ENCODE measurements around the gene C1orf174.
"Not testable (repeated sequence)": the region's sequence is repeated elsewhere in the genome, so short reads cannot be mapped to it uniquely, and the experiment has no call there.

The C1orf174 gene

DNA sequence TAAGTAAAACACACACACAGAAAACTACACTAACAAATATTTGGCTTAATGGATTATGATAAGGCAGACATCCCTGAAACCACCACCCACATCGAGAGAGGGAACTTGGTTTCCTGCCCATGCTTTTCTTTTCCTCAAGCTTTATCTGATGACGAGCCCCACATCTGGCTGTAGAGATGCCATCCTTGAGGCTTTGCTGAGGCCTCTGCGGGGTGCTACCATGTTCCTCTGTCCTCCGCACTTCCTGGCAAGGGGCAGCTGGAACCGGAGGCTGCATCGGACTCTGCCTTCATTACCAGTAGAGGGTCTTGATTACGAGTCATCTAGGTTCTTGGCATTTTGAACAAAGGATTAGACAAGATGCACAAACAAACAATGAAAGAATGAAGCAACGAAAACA is 21.7 kb upstream of the C1orf174 start:
- no peak overlapping the region for H3K4me3 ChIP-seq (ENCODE audit: low read length)
- no peak for DNase-seq (ENCODE audit: low read depth)
- TF ChIP-seq, protein P1, sequence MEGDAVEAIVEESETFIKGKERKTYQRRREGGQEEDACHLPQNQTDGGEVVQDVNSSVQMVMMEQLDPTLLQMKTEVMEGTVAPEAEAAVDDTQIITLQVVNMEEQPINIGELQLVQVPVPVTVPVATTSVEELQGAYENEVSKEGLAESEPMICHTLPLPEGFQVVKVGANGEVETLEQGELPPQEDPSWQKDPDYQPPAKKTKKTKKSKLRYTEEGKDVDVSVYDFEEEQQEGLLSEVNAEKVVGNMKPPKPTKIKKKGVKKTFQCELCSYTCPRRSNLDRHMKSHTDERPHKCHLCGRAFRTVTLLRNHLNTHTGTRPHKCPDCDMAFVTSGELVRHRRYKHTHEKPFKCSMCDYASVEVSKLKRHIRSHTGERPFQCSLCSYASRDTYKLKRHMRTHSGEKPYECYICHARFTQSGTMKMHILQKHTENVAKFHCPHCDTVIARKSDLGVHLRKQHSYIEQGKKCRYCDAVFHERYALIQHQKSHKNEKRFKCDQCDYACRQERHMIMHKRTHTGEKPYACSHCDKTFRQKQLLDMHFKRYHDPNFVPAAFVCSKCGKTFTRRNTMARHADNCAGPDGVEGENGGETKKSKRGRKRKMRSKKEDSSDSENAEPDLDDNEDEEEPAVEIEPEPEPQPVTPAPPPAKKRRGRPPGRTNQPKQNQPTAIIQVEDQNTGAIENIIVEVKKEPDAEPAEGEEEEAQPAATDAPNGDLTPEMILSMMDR (IDR thresholded peaks at IDR 0.05; ENCODE audit: insufficient read depth, low read depth, low read length, missing control alignments), result no peak

DNA sequence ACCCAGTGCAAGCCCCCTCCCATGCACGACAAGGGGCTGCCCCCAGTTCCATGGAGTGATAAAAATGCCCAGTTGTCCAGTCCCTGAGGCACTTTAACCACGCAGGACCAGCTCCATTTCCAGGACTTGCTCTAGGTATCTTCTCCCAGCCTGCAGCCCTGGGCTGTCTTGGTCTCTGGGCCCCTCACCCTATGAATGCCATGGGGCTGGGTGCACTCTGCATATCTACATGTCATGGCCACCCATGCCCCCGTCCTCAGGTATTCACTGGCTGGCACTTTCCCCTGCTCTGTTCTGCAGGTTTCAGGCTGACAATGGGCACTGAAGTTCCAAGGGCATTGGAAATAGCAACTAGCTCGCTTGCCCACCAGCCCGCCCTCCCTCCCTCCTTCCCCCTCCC is 19.6 kb upstream of the C1orf174 start:
- DNase-seq (ENCODE audit: low read depth), result no peak

DNA sequence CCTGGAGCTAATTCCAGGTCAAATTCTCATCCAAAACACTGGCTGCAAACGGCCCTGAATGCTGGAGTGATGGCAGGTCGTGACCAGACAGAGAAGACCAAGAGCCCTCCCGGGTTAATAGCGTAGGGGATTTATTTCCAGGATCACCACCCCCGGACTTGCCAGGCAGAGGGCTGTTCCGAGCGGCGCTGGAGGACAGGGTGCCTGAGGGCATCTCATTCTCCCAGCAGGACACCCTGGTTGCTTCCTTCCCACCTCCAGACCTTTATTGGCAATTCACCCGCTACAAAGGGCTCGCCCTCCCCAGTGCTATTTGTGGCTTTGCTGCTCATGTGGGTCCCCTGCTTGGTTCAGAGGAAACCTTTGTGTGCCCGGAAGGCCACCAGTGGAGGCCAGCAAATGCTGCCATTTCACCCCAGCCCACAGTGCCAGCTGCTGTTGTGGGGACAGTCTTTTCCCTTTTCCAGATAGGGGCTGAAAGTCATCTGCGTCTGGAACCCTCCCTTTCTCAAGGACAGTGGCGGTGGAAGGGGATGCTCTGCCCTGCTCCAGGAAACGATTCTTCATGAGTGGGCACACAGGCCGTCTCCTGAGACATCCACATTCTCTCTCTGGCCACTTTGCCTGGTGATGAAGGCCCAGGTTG is 19.0 kb upstream of the C1orf174 start:
- DNase-seq (ENCODE audit: low read depth), result no peak
- H3K4me3 ChIP-seq (ENCODE audit: low read length), result no peak overlapping the region
- TF ChIP-seq, protein P1 (IDR thresholded peaks at IDR 0.05; ENCODE audit: insufficient read depth, low read depth, low read length, missing control alignments), result no peak

More for the DNA sequence above, 19.6 kb upstream of the C1orf174 start:
- TF ChIP-seq, protein P1 (IDR thresholded peaks at IDR 0.05; ENCODE audit: insufficient read depth, low read depth, low read length, missing control alignments), result no peak
- H3K4me3 ChIP-seq (ENCODE audit: low read length), result no peak overlapping the region

DNA sequence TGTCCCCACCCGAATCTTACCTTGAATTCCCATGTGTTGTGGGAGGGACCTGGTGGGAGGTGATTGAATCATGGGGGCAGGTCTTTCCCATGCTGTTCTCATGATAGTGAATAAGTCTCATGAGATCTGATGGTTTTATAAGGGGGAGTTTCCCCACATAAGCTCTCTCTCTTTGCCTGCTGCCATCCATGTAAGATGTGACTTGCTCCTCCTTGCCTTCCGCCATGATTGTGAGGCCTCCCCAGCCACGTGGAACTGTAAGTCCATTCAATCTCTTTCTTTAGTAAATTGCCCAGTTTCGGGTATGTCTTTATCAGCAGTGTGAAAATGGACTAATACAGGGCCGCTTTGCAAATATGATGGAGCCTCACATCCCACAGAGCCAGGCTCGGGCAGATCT is 18.3 kb upstream of the C1orf174 start:
- not testable (repeated sequence) for DNase-seq (ENCODE audit: low read depth); H3K4me3 ChIP-seq (ENCODE audit: low read length)

DNA sequence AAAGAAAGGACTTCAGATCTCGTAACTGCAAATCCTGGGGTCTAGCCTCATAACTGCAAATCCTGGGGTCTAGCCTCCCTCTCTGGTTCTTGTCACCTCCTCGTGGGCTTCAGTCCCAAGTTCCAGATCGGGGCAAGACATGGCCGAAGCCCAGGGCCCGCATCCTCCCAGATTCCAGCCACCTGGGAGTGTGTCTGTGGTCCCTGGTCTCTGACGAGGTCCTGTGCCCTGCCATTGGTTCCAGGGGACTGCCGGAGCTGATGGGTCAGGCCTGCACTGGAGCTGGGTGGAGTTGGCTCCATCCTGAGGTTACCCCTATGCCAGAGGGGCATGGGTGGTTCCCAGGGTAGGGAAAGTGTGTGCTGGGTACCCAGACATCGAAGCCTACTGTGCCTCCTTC is 17.7 kb upstream of the C1orf174 start:
- no peak for DNase-seq (ENCODE audit: low read depth)
- TF ChIP-seq, protein P1 (IDR thresholded peaks at IDR 0.05; ENCODE audit: insufficient read depth, low read depth, low read length, missing control alignments), result no peak
- no peak overlapping the region for H3K4me3 ChIP-seq (ENCODE audit: low read length)

DNA sequence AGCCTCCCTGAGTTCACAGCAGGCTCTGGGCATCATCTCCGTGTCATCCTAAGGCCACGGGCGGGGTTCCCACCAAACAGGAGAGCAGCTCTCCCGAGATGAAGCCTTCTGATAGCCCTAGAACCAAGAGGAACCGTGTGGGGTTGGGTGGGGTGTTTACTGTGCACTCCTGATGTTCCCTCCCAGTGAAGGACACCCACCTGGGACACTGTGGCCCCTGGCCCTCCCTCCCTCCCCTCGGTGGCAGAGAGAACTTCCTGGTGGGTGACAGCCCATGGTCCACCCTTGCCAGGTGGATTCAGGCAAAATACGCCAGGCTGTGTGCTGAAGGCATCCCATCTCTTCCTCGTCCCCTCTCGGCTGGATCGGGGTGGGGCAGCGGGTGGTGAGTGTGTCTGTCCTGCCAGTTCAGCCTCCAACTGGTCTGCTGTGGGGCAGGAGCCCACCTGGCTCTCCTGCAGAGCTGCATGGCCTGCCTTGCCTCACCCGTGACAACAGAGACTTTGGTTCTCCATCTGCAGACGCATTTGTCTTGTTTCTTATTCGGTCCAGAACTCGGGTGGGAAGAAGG is 15.6 kb upstream of the C1orf174 start:
- H3K4me3 ChIP-seq (ENCODE audit: low read length), result no peak overlapping the region
- DNase-seq (ENCODE audit: low read depth), result no peak
- TF ChIP-seq, protein P1 (IDR thresholded peaks at IDR 0.05; ENCODE audit: insufficient read depth, low read depth, low read length, missing control alignments), result no peak

DNA sequence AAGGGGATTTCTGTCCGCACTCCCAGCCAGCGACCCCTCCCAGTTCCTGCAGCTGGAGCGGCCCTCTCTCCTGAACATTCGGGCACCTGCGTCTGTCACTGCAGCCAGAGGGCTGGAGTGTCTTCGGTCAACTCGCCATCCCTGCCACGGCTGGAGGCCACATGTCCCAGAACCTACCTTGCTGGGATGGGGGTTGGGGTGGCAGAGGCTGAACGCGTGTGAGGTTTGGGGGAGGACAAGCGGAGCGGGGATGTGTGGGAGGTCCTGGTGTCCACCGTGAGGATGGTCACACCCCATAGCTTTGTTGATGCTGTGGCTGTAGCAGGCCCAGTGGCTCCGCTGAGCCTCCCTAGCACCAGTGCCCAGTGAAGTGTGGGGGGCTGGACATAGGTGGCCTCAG is 14.8 kb upstream of the C1orf174 start:
- H3K4me3 ChIP-seq (ENCODE audit: low read length), result no peak overlapping the region
- DNase-seq (ENCODE audit: low read depth), result no peak
- TF ChIP-seq, protein P1 (IDR thresholded peaks at IDR 0.05; ENCODE audit: insufficient read depth, low read depth, low read length, missing control alignments), result no peak
